ENCODE data around the gene CYB561A3. TPM values are rescaled to one million over a fixed set of nuclear protein-coding genes. Genes with fewer than 3 reads are reported as not detected.
"Not testable (repeated sequence)": the region's sequence is repeated elsewhere in the genome, so short reads cannot be mapped to it uniquely, and the experiment has no call there.

The CYB561A3 gene, protein sequence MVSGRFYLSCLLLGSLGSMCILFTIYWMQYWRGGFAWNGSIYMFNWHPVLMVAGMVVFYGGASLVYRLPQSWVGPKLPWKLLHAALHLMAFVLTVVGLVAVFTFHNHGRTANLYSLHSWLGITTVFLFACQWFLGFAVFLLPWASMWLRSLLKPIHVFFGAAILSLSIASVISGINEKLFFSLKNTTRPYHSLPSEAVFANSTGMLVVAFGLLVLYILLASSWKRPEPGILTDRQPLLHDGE
- 33.8 and 41.4 TPM in 2 replicates for total RNA-seq

DNA sequence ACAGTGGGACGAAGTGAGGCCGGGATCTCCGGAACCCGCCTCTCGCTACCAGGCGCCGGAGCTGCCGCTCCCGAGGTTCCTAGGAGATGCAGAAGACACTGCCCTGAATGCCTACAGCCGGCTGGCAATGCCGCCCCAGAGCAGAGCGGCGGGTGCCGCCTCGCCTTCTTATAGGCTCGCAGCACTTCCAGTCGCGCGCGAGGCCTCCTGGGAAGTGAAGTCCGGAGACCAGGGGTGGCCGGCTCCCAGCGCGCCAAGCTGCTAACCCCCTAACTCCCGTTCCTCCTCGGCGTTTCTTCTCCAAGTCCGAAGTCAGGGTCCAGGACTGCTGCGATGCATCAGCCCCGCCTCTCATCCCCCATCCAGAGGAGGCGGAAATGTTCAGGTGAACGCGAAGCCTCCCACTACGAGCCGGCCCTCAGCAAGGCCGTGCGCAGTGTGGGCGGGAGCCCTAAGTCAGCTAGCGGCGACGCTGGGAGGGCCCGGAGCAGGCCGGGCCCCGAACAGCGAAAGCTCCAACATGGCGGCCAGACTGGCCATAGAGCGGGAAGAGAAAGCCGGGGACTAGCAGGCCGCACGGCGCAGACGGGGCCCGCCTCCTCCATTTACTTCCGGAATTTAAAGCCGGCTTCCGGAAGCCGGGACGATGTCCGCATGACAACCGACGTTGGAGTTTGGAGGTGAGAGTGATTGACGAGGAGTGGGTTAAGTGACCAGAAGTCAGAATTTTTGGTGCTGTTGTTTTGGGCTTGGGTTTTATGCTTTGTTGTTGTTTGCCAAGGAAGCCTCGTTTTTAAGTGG, at the start of gene CYB561A3, which contains the start of gene TMEM138:
Gene CYB561A3, minus strand, starts transcription at position 142 of the 801 bp plus-strand sequence. CDS start 5,169 bp downstream, outside the sequence.
Gene TMEM138, plus strand, starts transcription at position 634 of the 801 bp plus-strand sequence. CDS start 2,017 bp downstream, outside the sequence.
- DNase-seq (ENCODE audit: low read depth, low spot score), result peak; percentile 74

DNA sequence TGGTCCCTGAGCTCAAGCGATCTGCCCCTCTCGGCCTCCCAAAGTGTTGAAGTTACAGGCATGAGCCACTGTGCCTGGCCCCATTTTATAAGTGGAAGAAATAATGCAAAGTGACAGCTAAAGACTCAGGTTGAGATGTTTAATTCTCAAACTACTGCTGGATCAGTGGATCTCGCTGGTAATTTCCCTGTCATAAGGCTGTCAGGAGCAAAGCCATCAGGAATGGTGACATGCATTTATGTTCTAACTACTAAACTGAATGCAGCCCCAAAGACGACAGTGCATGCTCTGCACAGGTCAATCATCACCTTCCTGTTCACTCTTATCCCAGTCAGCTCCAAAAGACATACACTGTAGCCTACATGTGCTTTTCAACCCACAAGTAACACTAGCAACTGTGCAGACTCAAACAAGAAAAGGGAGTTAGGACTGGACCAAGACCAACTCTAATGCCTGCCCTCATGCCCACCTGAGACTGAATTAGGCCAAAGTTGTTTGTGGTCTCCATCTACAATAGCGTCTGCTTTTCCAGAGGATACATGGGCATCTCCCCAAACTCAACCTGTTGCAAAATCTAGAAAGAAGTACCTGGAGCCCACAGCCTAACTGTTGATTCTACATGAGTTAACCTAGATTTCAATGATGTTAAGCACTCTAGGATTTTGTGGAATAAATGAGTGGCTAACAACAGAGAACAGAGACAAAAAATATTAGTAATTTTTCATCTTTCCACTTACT, 45.5 kb upstream of the CYB561A3 start:
- DNase-seq (ENCODE audit: low read depth, low spot score), result no peak

DNA sequence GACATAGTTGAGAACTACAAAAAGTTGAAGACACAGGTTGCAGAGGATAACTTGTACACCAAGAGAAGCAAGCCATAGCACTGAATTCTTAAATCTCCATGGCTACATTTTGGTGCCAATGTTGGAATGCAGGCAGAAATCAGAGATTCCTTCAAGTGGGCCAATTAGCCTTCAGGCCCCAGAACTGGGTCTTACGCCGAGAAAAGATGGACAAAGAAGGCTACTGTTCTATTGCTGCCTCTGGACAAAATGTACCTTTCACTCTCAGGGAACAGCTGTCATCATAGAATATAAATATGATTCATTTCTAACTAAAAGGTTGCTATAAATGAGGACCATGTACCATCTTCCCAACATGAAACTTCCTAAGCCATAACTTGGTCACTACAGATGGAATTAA, 44.4 kb upstream of the CYB561A3 start:
- DNase-seq (ENCODE audit: low read depth, low spot score), result no peak

DNA sequence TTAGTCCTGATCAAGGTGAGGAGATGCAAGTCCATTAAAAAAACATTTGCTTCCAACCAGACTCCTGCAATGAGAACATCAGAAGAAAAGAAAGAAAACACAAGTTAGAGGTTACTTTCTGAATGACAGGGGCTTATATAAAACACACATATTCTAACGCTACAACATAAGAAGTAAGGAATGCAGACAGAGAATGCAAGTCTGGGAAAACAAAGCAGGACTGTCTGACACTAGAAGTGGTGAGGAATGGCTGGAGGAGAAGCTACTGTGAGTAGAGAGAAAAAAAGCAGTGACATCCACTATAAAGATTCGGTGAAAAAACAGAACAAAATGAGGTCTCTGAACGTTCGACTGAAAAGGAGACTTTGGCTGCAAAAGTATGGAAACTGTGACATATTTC, 43.0 kb upstream of the CYB561A3 start:
- DNase-seq (ENCODE audit: low read depth, low spot score), result no peak

DNA sequence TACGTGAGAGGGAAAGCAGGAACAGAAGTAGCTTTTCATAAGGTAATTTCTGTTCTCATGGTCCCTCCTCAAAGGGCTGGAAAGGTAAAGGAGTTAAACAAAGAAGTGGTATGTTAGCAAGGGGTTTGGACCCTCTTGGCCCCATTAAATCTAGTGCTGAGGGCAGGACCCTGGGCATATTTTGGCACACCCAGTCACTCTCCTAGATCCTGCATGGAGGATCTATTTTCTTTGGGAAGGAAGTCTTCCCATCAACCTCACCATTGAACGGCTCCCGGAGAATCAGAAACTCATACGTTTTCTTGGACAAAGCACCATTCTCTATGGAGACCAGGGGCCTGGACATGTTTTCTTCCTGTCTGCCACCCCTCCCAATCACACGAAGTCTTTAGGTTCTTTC, 42.4 kb upstream of the CYB561A3 start:
- DNase-seq (ENCODE audit: low read depth, low spot score), result no peak

DNA sequence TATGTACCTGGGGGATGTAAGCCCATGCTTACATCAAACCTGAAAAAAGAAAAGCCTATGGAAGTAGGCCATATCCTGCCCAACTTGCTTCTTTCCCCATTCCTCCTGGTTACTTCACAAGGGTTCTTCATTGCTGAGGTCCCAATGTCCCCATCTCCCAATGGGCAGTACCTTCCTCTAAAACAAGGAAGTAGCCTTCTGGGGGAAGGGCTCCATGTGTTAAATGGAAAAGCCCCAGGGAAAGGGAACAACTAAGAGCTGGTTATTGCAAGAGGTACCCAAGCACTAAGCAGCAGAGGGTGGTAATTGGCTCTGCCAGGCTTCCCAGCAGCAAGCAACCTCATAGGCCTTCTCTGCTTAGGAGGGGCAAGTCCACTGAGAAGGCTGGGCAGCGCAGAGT, 42.0 kb upstream of the CYB561A3 start:
- no peak for DNase-seq (ENCODE audit: low read depth, low spot score)

DNA sequence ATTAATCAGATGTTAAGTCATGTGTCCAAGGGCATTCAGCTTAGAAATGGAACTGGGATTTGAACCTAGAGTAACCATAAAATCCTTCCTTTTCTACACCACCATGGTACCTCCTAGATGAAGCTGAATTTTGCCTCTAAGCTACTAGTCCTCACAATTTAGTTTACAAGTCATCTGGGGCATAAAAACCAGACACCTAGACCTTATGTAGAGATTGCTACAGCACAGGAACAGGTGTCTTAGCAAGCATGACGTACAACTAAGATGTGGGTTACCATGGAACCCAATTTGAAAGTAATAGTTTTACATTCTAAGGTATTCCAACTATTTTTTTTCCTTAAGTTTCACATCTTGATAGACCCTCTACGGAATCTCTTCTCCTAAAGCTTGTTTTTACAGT, 39.9 kb upstream of the CYB561A3 start:
- no peak for DNase-seq (ENCODE audit: low read depth, low spot score)

DNA sequence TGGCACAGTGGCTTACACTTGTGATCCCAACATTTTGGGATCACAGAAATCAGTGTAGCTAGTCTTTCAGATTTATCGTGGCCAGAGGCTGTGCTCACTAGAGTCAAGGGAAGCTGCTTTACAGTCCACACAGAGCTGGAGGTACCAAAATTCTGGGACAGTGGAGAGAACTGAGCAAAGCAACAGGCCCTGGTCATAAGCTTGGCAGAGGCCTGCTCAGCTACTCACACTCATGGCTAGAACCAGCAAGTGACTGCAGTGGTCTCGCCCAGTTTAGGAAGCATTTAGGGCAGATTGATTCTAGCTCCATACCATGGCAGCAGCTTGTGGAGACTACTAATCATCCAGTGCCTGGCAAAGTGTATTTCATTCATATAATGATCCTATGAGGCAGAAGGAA, 39.5 kb upstream of the CYB561A3 start:
- no peak for DNase-seq (ENCODE audit: low read depth, low spot score)

DNA sequence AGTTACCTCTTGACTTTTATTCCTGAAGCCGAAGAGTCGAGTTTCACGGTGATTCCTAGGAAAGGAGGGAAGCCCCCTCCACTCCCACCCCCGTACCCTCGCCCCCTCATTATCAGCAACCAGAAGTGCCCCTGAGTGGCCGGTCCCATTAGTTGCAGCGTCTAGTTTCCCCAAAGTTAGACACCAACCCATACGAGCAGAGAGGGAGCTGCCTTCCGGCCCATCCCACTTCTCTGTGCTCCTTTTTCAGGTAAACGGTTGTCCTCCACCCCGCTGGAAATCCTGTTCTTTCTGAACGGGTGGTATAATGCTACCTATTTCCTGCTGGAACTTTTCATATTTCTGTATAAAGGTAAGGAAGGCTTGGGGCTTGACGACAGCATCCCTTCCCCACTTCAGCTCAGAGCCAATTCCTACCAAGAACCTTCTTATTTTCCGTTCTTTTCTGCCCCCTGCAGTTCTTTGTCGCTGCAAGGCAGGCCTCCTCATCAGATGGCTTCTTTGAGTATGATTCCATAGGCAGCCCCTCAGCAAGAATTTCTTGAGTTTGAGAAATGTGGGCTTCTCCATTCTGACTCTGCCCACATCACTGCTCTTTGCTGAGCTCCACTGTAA, 31.4 kb upstream of the CYB561A3 start:
- DNase-seq (ENCODE audit: low read depth, low spot score), result no peak

DNA sequence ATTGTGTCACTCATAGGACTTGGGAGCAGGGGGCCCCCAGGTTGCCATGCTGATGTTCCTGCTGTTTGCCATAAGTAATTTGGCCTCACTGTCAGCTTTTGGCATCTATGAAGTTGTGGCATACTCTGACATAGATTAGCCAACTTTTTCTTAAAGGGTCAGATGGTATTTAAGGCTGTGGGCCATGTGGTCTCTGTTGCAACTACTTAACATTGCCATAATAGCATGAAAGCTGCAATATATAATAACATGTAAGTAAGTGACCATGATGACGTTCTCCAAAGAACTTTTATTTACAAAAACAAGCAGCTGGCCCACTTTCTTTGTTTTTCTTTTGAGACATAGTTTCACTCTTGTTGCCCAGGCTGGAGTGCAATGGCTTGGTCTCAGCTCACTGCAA, 28.5 kb upstream of the CYB561A3 start:
- DNase-seq (ENCODE audit: low read depth, low spot score), result no peak

DNA sequence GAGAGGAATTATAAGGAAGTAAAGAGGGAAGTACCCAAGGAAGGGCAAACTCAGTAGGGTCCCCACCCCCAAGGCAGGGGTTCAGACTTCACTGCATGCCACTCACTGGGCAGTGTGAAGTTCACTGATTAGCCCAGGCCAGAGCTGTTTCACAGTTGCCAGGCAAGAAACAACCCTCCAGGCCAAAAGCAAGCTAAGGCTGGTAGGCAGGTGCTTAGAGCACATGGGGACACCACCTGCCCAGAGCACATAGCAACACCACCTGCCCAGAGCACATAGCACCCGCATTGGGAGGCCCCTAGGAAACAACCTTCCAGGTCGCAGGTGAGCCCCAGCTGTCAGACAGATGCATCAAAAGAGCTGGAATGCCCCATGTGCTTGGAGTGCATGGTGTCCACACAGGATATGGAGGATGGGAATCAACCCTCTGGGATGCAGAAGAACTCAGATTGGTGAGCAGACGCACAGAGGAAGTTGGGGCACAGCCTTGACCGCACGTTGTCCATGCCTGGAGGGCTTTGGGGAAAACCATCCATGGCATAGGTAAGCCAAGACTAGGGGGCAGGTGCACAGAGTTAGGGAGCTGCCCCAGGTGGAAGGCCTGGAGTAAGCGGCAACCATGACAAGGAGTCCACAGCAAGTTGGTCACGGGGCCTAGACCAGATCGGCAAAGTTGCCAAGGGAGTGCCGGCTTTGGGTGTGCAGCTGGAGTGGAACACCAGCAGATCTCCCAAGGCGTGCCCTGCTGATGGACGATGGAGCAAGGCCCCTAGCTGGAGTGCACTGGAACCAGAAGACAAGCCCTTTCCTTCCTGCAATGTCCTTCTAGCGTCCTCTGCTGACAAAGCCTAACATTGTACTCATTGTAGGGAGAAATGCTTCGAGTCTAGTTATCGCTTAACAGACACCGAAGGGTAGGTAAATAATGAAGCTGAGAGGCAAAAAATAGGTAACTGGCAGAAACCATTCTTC, 22.9 kb upstream of the CYB561A3 start:
- DNase-seq (ENCODE audit: low read depth, low spot score), result no peak

DNA sequence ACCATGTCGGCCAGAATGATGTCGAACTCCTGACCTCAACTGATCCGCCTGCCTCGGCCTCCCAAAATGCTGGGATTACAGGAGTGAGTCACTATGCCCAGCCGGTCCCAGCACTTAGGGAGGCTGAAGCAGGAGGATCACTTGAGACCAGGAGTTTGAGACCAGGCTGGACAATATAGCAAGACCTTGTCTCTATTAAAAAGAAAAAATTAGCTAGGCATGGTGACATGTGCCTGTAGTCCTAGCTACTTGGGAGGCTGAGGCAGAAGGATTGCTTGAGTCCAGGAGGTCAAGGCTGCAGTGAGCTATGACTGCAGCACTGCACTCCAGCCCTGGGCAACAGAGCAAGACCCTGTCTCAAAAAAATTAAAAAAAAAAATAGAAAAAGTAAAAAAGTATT, 22.2 kb upstream of the CYB561A3 start:
- not testable (repeated sequence) for DNase-seq (ENCODE audit: low read depth, low spot score)

DNA sequence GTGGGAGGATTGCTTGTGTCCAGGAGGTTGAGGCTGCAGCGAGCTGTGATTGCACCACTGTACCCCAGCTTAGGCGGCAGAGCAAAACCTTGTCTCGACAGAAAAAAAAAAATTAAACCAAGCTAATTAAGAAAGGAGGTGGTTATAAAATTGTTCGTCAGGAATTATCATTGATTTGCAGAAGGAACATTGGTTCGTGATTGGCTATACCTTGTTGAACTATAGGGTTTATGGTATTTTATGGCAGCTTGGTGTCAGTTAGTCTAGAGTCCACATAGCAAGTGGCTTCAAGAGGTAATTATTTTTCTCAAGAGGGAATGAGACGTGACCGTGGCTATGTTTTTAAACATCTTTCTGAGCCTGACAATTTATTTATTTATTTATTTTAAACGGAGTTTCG, 19.2 kb upstream of the CYB561A3 start:
- DNase-seq (ENCODE audit: low read depth, low spot score), result no peak

DNA sequence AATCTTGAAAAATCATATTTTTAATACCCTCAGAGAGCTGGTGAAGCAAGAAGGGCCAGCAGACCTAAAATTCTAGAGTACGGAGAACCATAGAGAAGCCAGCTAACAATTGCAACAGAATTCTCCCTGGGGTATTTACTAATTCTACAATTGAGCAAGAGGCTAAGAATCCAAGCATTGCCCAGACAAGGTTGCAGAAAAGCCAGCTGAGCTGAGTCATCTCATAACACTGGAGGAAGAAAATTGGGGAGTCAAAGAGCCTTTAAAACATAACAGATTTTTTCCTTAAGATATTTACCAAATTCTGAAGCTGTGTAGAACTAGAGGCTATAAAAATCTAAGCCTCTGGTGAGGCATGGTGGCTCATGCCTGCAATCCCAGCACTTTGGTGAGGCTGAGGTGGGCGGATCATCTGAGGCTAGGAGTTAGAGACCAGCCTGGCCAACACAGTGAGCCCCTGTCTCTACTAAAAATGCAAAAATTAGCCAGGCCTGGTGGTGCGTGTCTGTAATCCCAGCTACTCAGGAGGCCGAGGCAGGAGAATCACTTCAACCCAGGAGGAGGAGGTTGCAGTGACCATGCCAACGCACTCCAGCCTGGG, 17.1 kb upstream of the CYB561A3 start:
- DNase-seq (ENCODE audit: low read depth, low spot score), result no peak

DNA sequence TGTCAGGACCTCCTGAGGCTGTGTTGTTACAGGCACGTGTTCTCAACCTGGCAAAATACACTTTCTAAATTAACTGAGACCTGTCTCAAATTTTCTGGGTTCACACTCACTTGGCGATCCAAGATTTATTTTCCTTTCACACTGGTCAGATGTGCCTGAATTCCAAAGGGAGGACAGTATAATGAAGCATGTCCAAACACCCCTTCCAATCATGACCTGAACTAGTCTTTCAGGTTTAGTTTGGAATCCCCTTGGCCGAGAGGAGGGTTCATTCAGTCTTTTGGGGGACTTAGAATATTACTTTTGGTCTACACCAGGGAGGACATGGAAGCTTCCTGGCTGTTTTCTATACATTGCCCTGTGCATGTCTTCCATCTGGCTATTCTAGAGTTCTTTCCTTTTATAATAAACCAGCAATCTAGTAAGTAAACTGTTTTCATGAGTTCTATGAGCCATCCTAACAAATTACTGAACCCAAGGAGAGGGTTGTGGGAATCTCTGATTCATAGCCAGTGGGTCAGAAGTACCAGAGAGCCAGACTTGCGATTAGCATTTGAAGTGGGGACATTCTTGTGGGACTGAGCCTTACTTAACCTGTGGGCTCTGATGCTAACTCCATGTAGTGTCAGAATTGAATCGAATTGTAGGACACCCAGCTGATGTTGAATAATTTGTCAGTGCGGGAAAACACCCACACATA, 15.9 kb upstream of the CYB561A3 start:
- no peak for DNase-seq (ENCODE audit: low read depth, low spot score)

DNA sequence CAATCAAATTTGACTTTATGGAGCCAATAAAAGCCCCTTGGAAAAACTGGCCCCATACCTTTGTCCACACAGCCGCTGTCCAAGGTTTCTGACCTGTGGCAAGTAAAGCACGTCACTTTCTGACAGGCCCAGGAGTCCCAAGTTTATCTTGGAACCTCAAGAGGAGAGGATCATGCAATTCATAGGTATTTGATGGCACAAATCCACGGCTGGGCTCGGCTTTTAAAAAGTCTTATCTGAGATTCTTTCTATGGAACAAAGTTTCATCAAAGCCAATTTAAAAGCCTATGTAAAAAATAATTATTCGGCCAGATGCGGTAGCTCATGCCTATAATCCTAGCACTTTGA, 14.1 kb upstream of the CYB561A3 start:
- no peak for DNase-seq (ENCODE audit: low read depth, low spot score)

DNA sequence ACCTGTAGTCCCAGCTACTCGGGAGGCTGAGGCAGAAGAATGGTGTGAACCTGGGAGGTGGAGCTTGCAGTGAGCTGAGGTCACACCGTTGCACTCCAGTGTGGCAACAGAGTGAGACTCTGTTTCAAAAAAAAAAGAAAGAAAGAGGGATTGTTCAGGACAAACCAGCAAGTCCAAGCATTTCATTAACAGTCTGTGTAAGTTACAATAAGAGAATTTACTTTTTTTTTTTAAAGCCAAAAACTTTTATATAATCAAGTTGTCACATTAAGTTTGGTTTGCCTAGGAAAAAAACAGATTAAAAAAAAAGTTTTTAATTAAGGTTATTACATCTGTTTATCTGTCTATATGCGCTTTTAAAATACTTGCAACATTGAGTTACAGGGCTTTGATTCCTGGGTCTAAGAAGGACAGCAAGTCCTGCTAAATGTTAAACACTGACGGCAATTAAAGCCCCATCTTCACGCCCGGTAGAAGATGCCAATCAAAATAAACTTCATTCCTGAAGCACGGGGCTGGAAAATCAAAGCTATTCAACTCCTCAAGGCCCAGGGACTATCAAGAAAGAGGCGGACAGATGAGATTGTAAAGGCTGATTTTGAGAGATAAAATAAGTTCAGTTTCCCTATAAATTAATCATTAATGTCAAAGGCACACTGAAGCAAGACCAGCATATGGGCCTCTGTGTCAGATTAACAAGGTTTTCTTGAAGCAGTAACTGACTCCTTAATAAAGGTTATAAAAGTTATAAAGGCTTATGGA, 11.2 kb upstream of the CYB561A3 start:
- DNase-seq (ENCODE audit: low read depth, low spot score), result no peak

DNA sequence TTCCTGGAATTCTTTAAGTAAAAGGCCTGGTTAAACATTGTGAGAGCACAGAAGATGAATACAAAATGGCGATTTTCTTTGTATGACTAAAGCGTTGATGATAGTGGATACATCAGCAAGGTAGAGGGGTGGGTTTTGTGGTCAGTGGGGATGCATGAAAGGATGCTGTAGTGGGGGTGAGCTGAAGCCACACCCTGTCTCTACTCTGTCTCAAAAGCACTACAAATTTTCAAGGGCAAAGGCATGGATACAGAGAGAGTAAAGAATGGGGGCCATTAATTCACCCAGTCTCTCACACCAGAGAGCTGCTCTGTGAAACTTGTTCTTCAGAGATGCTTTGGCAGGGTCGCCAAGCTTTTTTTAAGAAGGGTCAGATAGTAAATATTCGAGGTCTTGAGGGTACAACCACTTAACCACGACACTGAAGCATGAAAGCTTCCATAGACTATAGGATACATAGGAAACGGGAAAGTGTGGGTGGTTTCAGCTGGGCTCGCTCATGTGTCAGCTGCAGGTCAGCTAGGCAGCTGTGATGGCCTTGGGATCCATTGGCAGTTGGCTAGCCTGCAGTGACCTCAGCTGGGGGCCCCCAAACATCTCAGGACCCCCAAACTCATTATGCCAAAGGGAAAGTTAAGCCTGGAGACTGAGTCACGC, 8.8 kb upstream of the CYB561A3 start:
- DNase-seq (ENCODE audit: low read depth, low spot score), result no peak

Data from pulmonary artery endothelial cell (primary cell).